Stimulated activated CD4-positive, alpha-beta T cell treated with anti-CD3 and anti-CD28 coated beads, Interleukin-15, amount 100 ng/mL, for 1 hour (primary cell): Measurements from ENCODE around the gene PHB1.

Source experiments
- DNase-seq, 2 donors: peaks; one replicate each; pipeline ENCODE4 v3.0.0-alpha.2; 2020; ENCODE audit warnings: low read depth in 1 of 2, low spot score in 1 of 2

Gene PHB1

GRCh38 chr17:49414622-49415350, at the start of gene PHB1:
PHB1 (minus strand) TSS chr17:49414882; CDS start chr17:49413264, 1,618 bp downstream.
- peak; percentile 79 to 85 for DNase-seq

- DNase-seq, result no peak
Observed at GRCh38 chr17:49464049-49464448, 49.4 kb upstream of the PHB1 start.

- DNase-seq, result no peak
Observed at GRCh38 chr17:49461580-49461979, 46.9 kb upstream of the PHB1 start.

GRCh38 chr17:49460401-49460800, 45.7 kb upstream of the PHB1 start:
- DNase-seq, result no peak

- DNase-seq, result no peak
Observed at GRCh38 chr17:49459401-49459984, 44.8 kb upstream of the PHB1 start.

GRCh38 chr17:49457564-49458535, 43.2 kb upstream of the PHB1 start:
- no peak for DNase-seq

GRCh38 chr17:49456183-49456965, 41.7 kb upstream of the PHB1 start:
- no peak for DNase-seq

- no peak for DNase-seq
Observed at GRCh38 chr17:49455272-49455861, 40.7 kb upstream of the PHB1 start.

GRCh38 chr17:49454050-49454449, 39.4 kb upstream of the PHB1 start:
- DNase-seq, result no peak

GRCh38 chr17:49452661-49453060, 38.0 kb upstream of the PHB1 start:
- DNase-seq, result no peak

- no peak for DNase-seq
Observed at GRCh38 chr17:49452201-49452600, 37.5 kb upstream of the PHB1 start.

- no peak for DNase-seq
Observed at GRCh38 chr17:49450735-49451134, 36.1 kb upstream of the PHB1 start.

GRCh38 chr17:49450181-49450580, 35.5 kb upstream of the PHB1 start:
- no peak for DNase-seq

GRCh38 chr17:49447628-49448302, 33.1 kb upstream of the PHB1 start:
- no peak for DNase-seq

GRCh38 chr17:49445591-49445990, 30.9 kb upstream of the PHB1 start:
- no peak for DNase-seq

- DNase-seq, result no peak
Observed at GRCh38 chr17:49444384-49444783, 29.7 kb upstream of the PHB1 start.

GRCh38 chr17:49443862-49444261, 29.2 kb upstream of the PHB1 start:
- no peak for DNase-seq

GRCh38 chr17:49442041-49442440, 27.4 kb upstream of the PHB1 start:
- DNase-seq, result no peak

- DNase-seq, result no peak
Observed at GRCh38 chr17:49441578-49441977, 26.9 kb upstream of the PHB1 start.

- DNase-seq, result no peak
Observed at GRCh38 chr17:49440581-49440980, 25.9 kb upstream of the PHB1 start.
